HepG2 (cell line): ENCODE measurements around the gene DPYD. TPM values are rescaled to one million over a fixed set of nuclear protein-coding genes. Genes with fewer than 3 reads are reported as not detected.

Experiments
- ATAC-seq: fragments of 200-7000 bp; cut with Tn5 transposase; 3 replicates; pipeline ENCODE4 v1.9.1; 2020; ENCODE audit warnings: mild to moderate bottlenecking, moderate library complexity
- BruUV-seq: library from RNA; stranded (reverse); fragments of 400-500 nt; replicated peaks from 2 replicates; lab custom pipeline; 2021; lab: Mats Ljungman, UMichigan
- CTCF ChIA-PET: fragments of 300-600 bp; formaldehyde crosslinking; extraction: SDS; loops from one replicate; lab custom pipeline; 2021; ENCODE audit warnings: low total read pairs, inconsistent platforms, low intra/inter-chr PET ratio; lab: Yijun Ruan, JAX
- POLR2A ChIA-PET: fragments of 350-600 bp; sonication (Branson Sonifier 250); formaldehyde crosslinking; loops from one replicate; lab custom pipeline; 2020; ENCODE audit warnings: antibody characterized with exemption, inconsistent platforms; lab: Yijun Ruan, JAX
- DNase-seq: peaks from one replicate; pipeline ENCODE4 v3.0.0-alpha.2; 2015; ENCODE audit warnings: low spot score
- FAIRE-seq: peaks from 3 replicates; lab custom pipeline; 2011; peaks lifted over from hg19 to GRCh38; lab: Jason Lieb, UNC
- H2AFZ ChIP-seq: one replicate; pipeline ENCODE4 v1.6.1; 2011; ENCODE audit warnings: low read length, inconsistent platforms
- H3K27ac ChIP-seq: fragments of 300-600 bp; 3 replicates; pipeline ENCODE4 v1.8.0; 2011; ENCODE audit warnings: mixed run types, mild to moderate bottlenecking, mixed read lengths, low read length, inconsistent platforms; ENCODE audit not compliant: insufficient read depth; ENCODE audit errors: extremely low read length
- H3K27me3 ChIP-seq, 2 experiments: fragments of 200-600 bp in 1 of 2; 2 replicates in 1 of 2; 3 replicates in 1 of 2; pipeline versions ENCODE4 v1.6.0 to v1.8.0; 2011; ENCODE audit warnings: low read length in 2 of 2, mild to moderate bottlenecking in 2 of 2, moderate library complexity in 2 of 2, inconsistent platforms in 1 of 2; ENCODE audit not compliant: insufficient read depth in 2 of 2, control insufficient read depth in 1 of 2
- H3K36me3 ChIP-seq, 2 experiments: fragments of 200-600 bp in 1 of 2; replicated peaks in 1 of 2; 2 replicates in 1 of 2; 3 replicates in 1 of 2; pipeline versions ENCODE4 v1.5.1 to v1.8.0; 2011; ENCODE audit warnings: low read length in 2 of 2, inconsistent platforms in 1 of 2; ENCODE audit not compliant: insufficient read depth in 2 of 2, control insufficient read depth in 1 of 2
- H3K4me1 ChIP-seq: 2 replicates; pipeline ENCODE4 v1.5.1; 2012; ENCODE audit warnings: low read length, inconsistent platforms; ENCODE audit not compliant: insufficient read depth
- H3K4me2 ChIP-seq: 2 replicates; pipeline ENCODE4 v1.6.0; 2011; ENCODE audit warnings: low read depth, low read length, inconsistent platforms
- H3K4me3 ChIP-seq, 3 experiments: fragments of 200-600 bp in 1 of 3; sonication (generic), shearing (Covaris generic) in 1 of 3; replicated peaks in 1 of 3; 2 replicates each; pipeline ENCODE4 v1.5.1; 2011 to 2016; ENCODE audit warnings: low read length in 3 of 3, inconsistent platforms in 2 of 3, low read depth in 2 of 3, mild to moderate bottlenecking in 2 of 3, control low read depth in 1 of 3, mixed read lengths in 1 of 3; ENCODE audit not compliant: insufficient read depth in 1 of 3
- H3K79me2 ChIP-seq: one replicate; pipeline ENCODE4 v1.6.1; 2011; ENCODE audit warnings: low read length, inconsistent platforms; ENCODE audit not compliant: insufficient read depth
- H3K9ac ChIP-seq: 2 replicates; pipeline ENCODE4 v1.6.0; 2011; ENCODE audit warnings: mild to moderate bottlenecking, low read depth, low read length, inconsistent platforms; ENCODE audit not compliant: insufficient read depth
- H3K9me3 ChIP-seq: 2 replicates; pipeline ENCODE4 v1.5.1; 2012; ENCODE audit warnings: mild to moderate bottlenecking, low read length
- H4K20me1 ChIP-seq: 2 replicates; pipeline ENCODE4 v1.6.0; 2011; ENCODE audit warnings: inconsistent platforms, mild to moderate bottlenecking, low read length, moderate library complexity; ENCODE audit not compliant: insufficient read depth
- FOXJ3 ChIP-seq: sonication (generic); formaldehyde crosslinking; IDR thresholded peaks from 2 replicates; pipeline ENCODE4 v1.4.0; 2020; ENCODE audit warnings: missing genetic modification reagents, mild to moderate bottlenecking, borderline replicate concordance
- HDAC2 ChIP-seq: sonication (generic); formaldehyde crosslinking; IDR thresholded peaks from 2 replicates; pipeline ENCODE4 v1.4.0; 2020; ENCODE audit warnings: missing genetic modification reagents
- IRX3 ChIP-seq: sonication (generic); formaldehyde crosslinking; IDR thresholded peaks from 2 replicates; pipeline ENCODE4 v1.8.1; 2023; ENCODE audit warnings: mild to moderate bottlenecking, low read depth, missing genetic modification reagents, borderline replicate concordance
- KDM5B ChIP-seq: sonication (generic); formaldehyde crosslinking; IDR thresholded peaks from 2 replicates; pipeline ENCODE4 v1.4.0; 2020; ENCODE audit warnings: missing genetic modification reagents, mild to moderate bottlenecking, borderline replicate concordance
- KLF11 ChIP-seq: IDR thresholded peaks from 2 replicates; pipeline ENCODE4 v1.6.1; 2016; ENCODE audit warnings: missing compliant biosample characterization
- MEF2D ChIP-seq: sonication (generic); formaldehyde crosslinking; IDR thresholded peaks from 2 replicates; pipeline ENCODE4 v1.5.1; 2020; ENCODE audit warnings: mild to moderate bottlenecking, missing genetic modification reagents
- MIER3 ChIP-seq: IDR thresholded peaks from 2 replicates; pipeline ENCODE4 v1.6.1; 2016; ENCODE audit warnings: missing compliant biosample characterization, borderline replicate concordance
- NFIC ChIP-seq: IDR thresholded peaks from 2 replicates; pipeline ENCODE4 v1.6.1; 2012; ENCODE audit warnings: mild to moderate bottlenecking, low read length, inconsistent platforms
- PITX1 ChIP-seq: sonication (generic); formaldehyde crosslinking; IDR thresholded peaks from 2 replicates; pipeline ENCODE4 v1.5.1; 2020; ENCODE audit warnings: mild to moderate bottlenecking, missing genetic modification reagents
- RBM22 ChIP-seq: fragments of 200-400 bp; formaldehyde crosslinking; optimal IDR thresholded peaks from 2 replicates; pipeline ENCODE3; 2017; ENCODE audit warnings: mild to moderate bottlenecking, low read length, moderate library complexity
- REXO4 ChIP-seq: sonication (generic); formaldehyde crosslinking; IDR thresholded peaks from 2 replicates; pipeline ENCODE4 v1.8.0; 2022; ENCODE audit warnings: missing genetic modification reagents, mild to moderate bottlenecking, borderline replicate concordance
- SMAD1 ChIP-seq: sonication (generic); formaldehyde crosslinking; IDR thresholded peaks from 2 replicates; pipeline ENCODE4 v1.4.0; 2020; ENCODE audit warnings: missing genetic modification reagents, low read depth, mild to moderate bottlenecking, borderline replicate concordance
- ZFY ChIP-seq: sonication (generic); formaldehyde crosslinking; IDR thresholded peaks from 2 replicates; pipeline ENCODE4 v1.4.0; 2020; ENCODE audit warnings: missing genetic modification reagents
- ZKSCAN5 ChIP-seq: sonication (generic); formaldehyde crosslinking; IDR thresholded peaks from 2 replicates; pipeline ENCODE4 v1.5.1; 2020; ENCODE audit warnings: mild to moderate bottlenecking, missing genetic modification reagents
- ZNF234 ChIP-seq: sonication (generic); formaldehyde crosslinking; conservative IDR thresholded peaks from 2 replicates; pipeline ENCODE4 v1.5.1; 2020; ENCODE audit warnings: mild to moderate bottlenecking, missing genetic modification reagents
- ZNF296 ChIP-seq: sonication (generic); formaldehyde crosslinking; conservative IDR thresholded peaks from 2 replicates; pipeline ENCODE4 v1.5.0; 2020; ENCODE audit warnings: mild to moderate bottlenecking, missing genetic modification reagents
- in situ Hi-C: cut with HindIII; loops from 2 replicates; pipeline ENCODE4 v1.10.0; 2017; ENCODE audit warnings: low pct_unique_long_range_greater_than_20kb; ENCODE audit not compliant: extremely low pct_ligation_motif_present
- intact Hi-C: fragments of 100-400 bp; cut with micrococcal nuclease; formaldehyde crosslinking; loops from one replicate; pipeline ENCODE4 v1.10.0; 2022; ENCODE audit not compliant: unreplicated experiment
- polyA plus RNA-seq, 8 experiments: library from polyadenylated mRNA; depleted of rRNA in 3 of 8; stranded (reverse) in 7 of 8; unstranded in 1 of 8; fragments of >200 nt; fragmentation: Illumina TruSeq in 4 of 8; extraction: Trizol in 4 of 8; gene quantifications; 2 replicates each; pipeline versions ENCODE4 v1.2.1 to v1.2.3, GENCODE V29; 2011 to 2016; ENCODE audit warnings: low read depth in 4 of 8, missing spikeins in 1 of 8, mixed read lengths in 1 of 8; ENCODE audit not compliant: insufficient read depth in 1 of 8
- total RNA-seq, 5 experiments: library from RNA; depleted of rRNA; stranded (reverse); fragments of >200 nt; fragmentation: Illumina TruSeq; extraction: Trizol; gene quantifications; 2 replicates each; pipeline ENCODE4 v1.2.3, GENCODE V29; 2016; ENCODE audit warnings: low read depth in 1 of 5
- TF ChIP-seq, protein P1 (sequence below): sonication (generic); formaldehyde crosslinking; IDR thresholded peaks from 2 replicates; pipeline ENCODE4 v1.8.0; 2022; ENCODE audit warnings: mild to moderate bottlenecking, missing genetic modification reagents; ENCODE audit not compliant: insufficient replicate concordance
- TF ChIP-seq, protein P2 (sequence below): sonication (generic); formaldehyde crosslinking; IDR thresholded peaks from 2 replicates; pipeline ENCODE4 v1.4.0; 2020; ENCODE audit warnings: mild to moderate bottlenecking, missing genetic modification reagents

Gene DPYD
- total and polyA plus RNA-seq, 2 of the 13 experiments (the other 11 are each of a cell fraction or from before 2014, with no cell fraction given) = 1.3 to 3.4 TPM

- Histone ChIP-seq H3K27me3 (no peaks in the 10 kb centered on the region), H3K79me2 (no peaks in the 10 kb centered on the region), H3K4me2 (no peak overlapping the region), H2AFZ (no peak overlapping the region), H4K20me1 (no peaks in the 10 kb centered on the region), H3K36me3 (no peaks in the 10 kb centered on the region), H3K27ac (no peak overlapping the region), H3K4me1 (peaks cover 5% of the 10 kb centered on the region; the same call in 1 of the 2 replicates), H3K4me3 (no peak overlapping the region), H3K9ac (no peak overlapping the region), H3K9me3 (no peaks in the 10 kb centered on the region)
- in situ Hi-C loops (no loop called here), intact Hi-C loops (no loop called here)
- TF ChIP-seq, protein P1, sequence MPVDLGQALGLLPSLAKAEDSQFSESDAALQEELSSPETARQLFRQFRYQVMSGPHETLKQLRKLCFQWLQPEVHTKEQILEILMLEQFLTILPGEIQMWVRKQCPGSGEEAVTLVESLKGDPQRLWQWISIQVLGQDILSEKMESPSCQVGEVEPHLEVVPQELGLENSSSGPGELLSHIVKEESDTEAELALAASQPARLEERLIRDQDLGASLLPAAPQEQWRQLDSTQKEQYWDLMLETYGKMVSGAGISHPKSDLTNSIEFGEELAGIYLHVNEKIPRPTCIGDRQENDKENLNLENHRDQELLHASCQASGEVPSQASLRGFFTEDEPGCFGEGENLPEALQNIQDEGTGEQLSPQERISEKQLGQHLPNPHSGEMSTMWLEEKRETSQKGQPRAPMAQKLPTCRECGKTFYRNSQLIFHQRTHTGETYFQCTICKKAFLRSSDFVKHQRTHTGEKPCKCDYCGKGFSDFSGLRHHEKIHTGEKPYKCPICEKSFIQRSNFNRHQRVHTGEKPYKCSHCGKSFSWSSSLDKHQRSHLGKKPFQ (CRISPR knock-in tag) = no peak
- TF ChIP-seq IRX3 (CRISPR knock-in tag) = no peak
- no peak for TF ChIP-seq MIER3 (CRISPR knock-in tag)
- no peak for TF ChIP-seq ZKSCAN5 (CRISPR knock-in tag)
- no peak for TF ChIP-seq ZNF296 (CRISPR knock-in tag)
- no peak for TF ChIP-seq PITX1 (CRISPR knock-in tag)
- no peak for TF ChIP-seq SMAD1 (CRISPR knock-in tag)
- TF ChIP-seq KLF11 = no peak
- TF ChIP-seq, protein P2, sequence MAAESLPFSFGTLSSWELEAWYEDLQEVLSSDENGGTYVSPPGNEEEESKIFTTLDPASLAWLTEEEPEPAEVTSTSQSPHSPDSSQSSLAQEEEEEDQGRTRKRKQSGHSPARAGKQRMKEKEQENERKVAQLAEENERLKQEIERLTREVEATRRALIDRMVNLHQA (CRISPR knock-in tag) = no peak
- TF ChIP-seq REXO4 (CRISPR knock-in tag) = no peak
- TF ChIP-seq HDAC2 (CRISPR knock-in tag) = no peak
- no peak for TF ChIP-seq ZFY (CRISPR knock-in tag)
- no peak for TF ChIP-seq NFIC
- no peak for TF ChIP-seq KDM5B (CRISPR knock-in tag)
- no peak for TF ChIP-seq ZNF234
- no peak for TF ChIP-seq RBM22
- no peak for TF ChIP-seq FOXJ3 (CRISPR knock-in tag)
- TF ChIP-seq MEF2D (CRISPR knock-in tag) = no peak
- DNase-seq (no peak), ATAC-seq (no peak), FAIRE-seq (no peak)
- ChIA-PET POLR2A (no interaction called here), CTCF (no interaction called here)
- no TSS peak for BruUV-seq
Measured at GRCh38 chr1:97909266-97909665, 11.6 kb downstream of the DPYD start.
